Activated CD8-positive, alpha-beta memory T cell treated with anti-CD3 and anti-CD28 coated beads, Interleukin-2, amount 50 U/mL, for 24 hours (primary cell): ENCODE measurements around the gene NPTN.

Source experiments
- DNase-seq: peaks from one replicate; pipeline ENCODE4 v3.0.0-alpha.2; 2020; ENCODE audit errors: extremely low read depth

NPTN gene

GRCh38 chr15:73518180-73518862 is 114.9 kb downstream of the NPTN start:
- DNase-seq = no peak

- DNase-seq = no peak
These were observed 115.6 kb downstream of the NPTN start for GRCh38 chr15:73517566-73517965.

- DNase-seq = no peak
These were observed 117.7 kb downstream of the NPTN start for GRCh38 chr15:73515527-73515926.
